Stimulated activated CD8-positive, alpha-beta memory T cell treated with anti-CD3 and anti-CD28 coated beads, Interleukin-2, amount 100 ng/mL, for 1 hour (primary cell): Measurements from ENCODE around the gene PIK3C2G.

Experiments used
- DNase-seq, 2 donors: peaks; one replicate each; pipeline ENCODE4 v3.0.0-alpha.2; 2020; ENCODE audit warnings: low read depth in 2 of 2

The PIK3C2G gene

GRCh38 chr12:18556161-18556560 lies 294.8 kb downstream of the PIK3C2G start:
- no peak for DNase-seq

- no peak for DNase-seq
Measured at GRCh38 chr12:18559242-18559641, 297.9 kb downstream of the PIK3C2G start.

DNA sequence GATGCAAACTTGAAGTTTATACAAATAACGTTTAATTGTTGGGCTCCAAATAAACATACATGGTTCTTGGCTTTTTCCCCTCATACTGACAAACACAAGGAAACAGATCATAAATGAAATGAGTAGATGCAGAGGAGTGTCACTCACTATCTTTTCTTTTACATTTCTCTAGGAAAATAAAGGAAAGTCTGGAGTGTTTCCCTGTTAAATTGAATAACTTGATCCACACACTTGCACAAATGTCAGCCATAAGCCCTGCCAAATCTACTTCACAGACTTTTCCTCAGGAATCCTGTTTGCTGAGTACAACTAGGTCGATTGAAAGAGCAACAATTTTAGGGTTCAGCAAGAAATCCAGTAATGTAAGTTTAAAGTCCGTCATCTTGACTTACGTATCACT lies 301.2 kb downstream of the PIK3C2G start:
- DNase-seq = no peak

GRCh38 chr12:18564306-18564705 lies 303.0 kb downstream of the PIK3C2G start:
- DNase-seq = no peak

DNA sequence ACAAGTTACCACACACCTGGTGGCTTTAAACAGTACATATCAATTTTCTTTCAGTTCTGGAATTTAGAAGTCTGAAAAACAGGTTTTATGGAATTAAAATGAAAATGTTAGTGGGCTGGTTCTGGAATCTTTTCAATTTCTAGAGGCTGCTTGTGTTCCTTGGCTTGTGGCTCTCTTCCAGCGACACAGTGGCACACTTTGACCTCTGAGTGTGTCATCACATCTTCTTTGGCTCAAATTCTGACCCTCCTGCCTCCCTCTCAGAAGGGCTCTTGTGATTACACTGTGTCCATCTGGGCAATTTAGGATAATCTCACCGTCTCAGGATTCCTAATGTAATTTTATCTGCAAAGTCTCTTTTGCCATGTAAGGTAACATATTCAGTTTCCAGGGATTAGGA lies 306.5 kb downstream of the PIK3C2G start:
- DNase-seq = no peak

GRCh38 chr12:18570543-18570942 lies 309.2 kb downstream of the PIK3C2G start:
- no peak for DNase-seq

- no peak for DNase-seq
Measured at GRCh38 chr12:18576104-18576626, 314.8 kb downstream of the PIK3C2G start.

GRCh38 chr12:18576648-18577047 lies 315.3 kb downstream of the PIK3C2G start:
- no peak for DNase-seq

- no peak for DNase-seq
Measured at GRCh38 chr12:18578191-18578590, 316.9 kb downstream of the PIK3C2G start.

DNA sequence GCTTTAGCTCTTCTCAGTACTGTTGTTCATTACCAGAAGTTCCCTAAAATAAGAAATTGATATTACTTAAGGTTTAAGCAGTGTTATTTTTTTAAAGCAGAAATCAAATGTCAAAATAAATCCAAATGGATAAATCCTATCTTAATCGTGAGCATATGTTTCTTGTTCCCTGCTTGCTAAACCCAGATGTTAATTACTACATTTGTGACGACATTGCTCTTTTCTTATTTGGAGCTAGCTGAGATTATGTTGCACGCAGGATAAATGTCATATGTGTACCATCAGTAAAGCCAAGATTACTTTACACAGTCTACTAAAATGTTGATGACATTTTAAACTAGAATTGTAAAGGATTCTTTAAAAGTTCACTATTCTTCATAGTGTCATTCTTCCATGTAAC lies 319.0 kb downstream of the PIK3C2G start:
- DNase-seq = no peak

- DNase-seq = no peak
Measured at GRCh38 chr12:18580706-18581105, 319.4 kb downstream of the PIK3C2G start.

DNA sequence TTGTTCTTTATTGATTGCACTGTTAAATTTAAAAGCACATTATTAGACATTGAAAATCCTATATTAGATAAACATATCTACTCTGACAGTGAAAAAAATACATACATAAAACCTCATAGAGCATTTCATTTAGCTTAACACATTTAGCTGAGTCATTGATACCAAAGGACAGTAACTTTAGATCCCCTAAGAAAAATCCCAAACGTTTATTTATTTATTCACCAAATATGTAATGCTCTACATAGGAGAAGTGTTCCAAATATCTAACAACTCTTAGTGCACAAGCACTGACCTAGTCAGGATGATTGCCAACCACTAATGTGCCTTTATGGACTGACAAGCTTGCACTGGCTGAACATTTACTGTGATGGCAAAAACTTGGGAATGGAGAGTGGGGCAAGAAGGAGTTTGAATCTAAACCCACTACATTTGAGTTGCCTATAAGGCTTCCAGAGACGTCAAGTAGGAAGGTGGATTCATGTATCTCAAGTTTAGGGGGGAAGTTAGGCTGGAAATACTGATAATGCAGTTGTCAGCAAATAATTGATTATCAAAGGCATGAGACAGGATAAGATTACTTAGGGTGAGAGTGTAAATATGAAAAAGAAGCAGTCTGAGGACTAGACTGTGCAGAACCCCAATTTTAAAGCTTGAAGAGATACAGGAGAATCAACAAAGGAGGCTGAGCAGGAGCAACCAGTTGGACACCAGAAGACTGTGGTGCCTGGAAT lies 320.1 kb downstream of the PIK3C2G start:
- no peak for DNase-seq

DNA sequence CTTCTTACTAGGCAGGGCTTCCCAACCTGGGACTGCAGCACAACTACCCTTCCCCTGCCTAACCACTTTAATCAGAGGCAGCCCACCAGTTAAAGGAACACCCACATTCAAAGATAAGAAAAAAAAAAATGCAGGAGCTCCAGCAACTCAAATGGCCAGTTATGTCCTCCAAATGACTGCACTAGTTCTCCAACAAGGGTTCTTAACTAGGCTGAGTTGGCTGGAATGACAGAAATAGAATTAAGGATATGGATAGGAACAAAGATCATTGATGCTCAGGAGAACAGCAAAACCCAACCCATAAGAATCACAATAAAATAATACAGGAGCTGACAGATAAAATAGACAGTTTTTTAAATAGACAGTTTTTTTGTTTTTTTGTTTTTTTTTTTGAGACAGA lies 322.3 kb downstream of the PIK3C2G start:
- no peak for DNase-seq

DNA sequence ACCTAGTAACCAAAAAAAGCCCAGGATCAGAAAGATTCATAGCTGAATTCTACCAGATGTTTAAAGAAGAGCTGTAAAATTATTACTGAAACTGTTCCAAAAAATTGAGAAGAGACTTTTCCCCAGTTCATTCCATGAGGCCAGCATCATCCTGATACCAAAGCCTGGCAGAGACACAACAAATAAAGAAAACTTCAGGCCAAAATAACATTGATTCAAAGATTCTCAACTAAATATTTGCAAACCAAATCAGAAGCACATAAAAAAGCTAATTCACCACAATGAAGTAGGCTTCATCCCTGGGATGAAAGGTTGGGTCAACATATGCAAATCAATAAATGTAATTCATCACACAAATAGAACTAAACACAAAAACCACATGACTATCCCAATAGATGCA lies 325.3 kb downstream of the PIK3C2G start:
- no peak for DNase-seq

DNA sequence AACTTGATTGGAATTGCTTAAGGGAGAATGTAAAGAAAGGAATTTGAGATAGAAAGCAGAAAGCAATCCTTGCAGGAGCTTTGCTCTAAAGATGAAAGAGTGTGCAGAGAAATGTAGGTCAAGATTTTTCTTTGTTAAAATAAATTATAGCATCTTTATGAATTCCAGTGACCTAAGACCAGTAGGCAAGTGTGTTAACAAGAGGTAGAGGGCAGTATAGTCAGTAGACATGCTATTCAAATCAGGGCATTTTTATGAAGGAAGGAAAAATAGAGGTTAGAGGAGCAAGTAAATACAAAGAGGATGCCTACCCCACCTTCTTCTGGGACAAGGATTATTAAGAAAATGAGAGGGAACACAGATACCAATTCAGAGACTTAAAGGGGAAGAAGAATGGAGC lies 328.0 kb downstream of the PIK3C2G start:
- no peak for DNase-seq

- no peak for DNase-seq
Measured at GRCh38 chr12:18591473-18591872, 330.2 kb downstream of the PIK3C2G start.

GRCh38 chr12:18595412-18595811 lies 334.1 kb downstream of the PIK3C2G start:
- DNase-seq = no peak

- no peak for DNase-seq
Measured at GRCh38 chr12:18601962-18602361, 340.6 kb downstream of the PIK3C2G start.

GRCh38 chr12:18612971-18613370 lies 351.7 kb downstream of the PIK3C2G start:
- DNase-seq = no peak

GRCh38 chr12:18620986-18621385 lies 359.7 kb downstream of the PIK3C2G start:
- no peak for DNase-seq

- DNase-seq = no peak
Measured at GRCh38 chr12:18629445-18629844, 368.1 kb downstream of the PIK3C2G start.

DNA sequence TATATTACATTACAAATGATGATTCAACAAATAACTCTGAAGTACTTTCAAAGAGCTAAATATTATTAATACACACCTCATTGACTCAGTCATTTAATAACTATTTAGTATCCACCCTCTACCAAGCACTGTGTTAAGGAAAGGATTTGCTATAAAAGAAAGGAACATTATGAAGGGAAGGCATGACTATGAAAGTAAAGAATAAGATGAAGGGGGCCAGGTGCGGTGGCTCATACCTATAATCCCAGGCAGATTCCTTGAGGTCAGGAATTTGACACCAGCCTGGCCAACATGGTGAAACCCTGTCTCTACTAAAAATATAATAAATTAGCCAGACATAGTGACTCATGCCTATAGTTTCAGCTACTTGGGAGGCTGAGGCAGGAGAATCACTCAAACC lies 368.6 kb downstream of the PIK3C2G start:
- no peak for DNase-seq

- no peak for DNase-seq
Measured at GRCh38 chr12:18631339-18631738, 370.0 kb downstream of the PIK3C2G start.

- DNase-seq = no peak
Measured at GRCh38 chr12:18632848-18633247, 371.5 kb downstream of the PIK3C2G start.
